Activated T-cell treated with anti-CD3 and anti-CD28 coated beads, Interleukin-2, amount 50 U/mL, for 4 hours (primary cell): ENCODE results near the gene ADI1. TPM values are rescaled to one million over a fixed set of nuclear protein-coding genes. Genes with fewer than 3 reads are reported as not detected.
"Not testable (repeated sequence)": the region's sequence is repeated elsewhere in the genome, so short reads cannot be mapped to it uniquely, and the experiment has no call there.

ENCODE experiments used
- ATAC-seq, 2 donors: fragments of 200-7000 bp; cut with Tn5 transposase; one replicate each; pipeline ENCODE4 v1.10.0; 2021
- DNase-seq: peaks from one replicate; pipeline ENCODE4 v3.0.0-alpha.2; 2020
- H3K27me3 Mint-ChIP-seq: one replicate; pipeline ENCODE4 v1.8.0; 2021; ENCODE audit warnings: low read depth, mixed read lengths
- H3K36me3 Mint-ChIP-seq: one replicate; pipeline ENCODE4 v1.8.0; 2022; ENCODE audit warnings: mixed read lengths; ENCODE audit not compliant: insufficient read depth
- H3K4me1 Mint-ChIP-seq: one replicate; pipeline ENCODE4 v1.8.0; 2021; ENCODE audit warnings: low read depth, mixed read lengths
- H3K4me3 Mint-ChIP-seq: one replicate; pipeline ENCODE4 v1.8.0; 2021; ENCODE audit warnings: mild to moderate bottlenecking, moderate library complexity, mixed read lengths
- H3K9me3 Mint-ChIP-seq: one replicate; pipeline ENCODE4 v1.8.0; 2021; ENCODE audit warnings: mixed read lengths
- total RNA-seq, 3 donors: library from RNA; stranded (reverse); gene quantifications; one replicate each; pipeline ENCODE4 v1.2.1, GENCODE V29; 2021

Gene ADI1
- total RNA-seq, 3 donors from 2014 or later, result 25.6 to 28.4 (median 25.7) TPM

DNA sequence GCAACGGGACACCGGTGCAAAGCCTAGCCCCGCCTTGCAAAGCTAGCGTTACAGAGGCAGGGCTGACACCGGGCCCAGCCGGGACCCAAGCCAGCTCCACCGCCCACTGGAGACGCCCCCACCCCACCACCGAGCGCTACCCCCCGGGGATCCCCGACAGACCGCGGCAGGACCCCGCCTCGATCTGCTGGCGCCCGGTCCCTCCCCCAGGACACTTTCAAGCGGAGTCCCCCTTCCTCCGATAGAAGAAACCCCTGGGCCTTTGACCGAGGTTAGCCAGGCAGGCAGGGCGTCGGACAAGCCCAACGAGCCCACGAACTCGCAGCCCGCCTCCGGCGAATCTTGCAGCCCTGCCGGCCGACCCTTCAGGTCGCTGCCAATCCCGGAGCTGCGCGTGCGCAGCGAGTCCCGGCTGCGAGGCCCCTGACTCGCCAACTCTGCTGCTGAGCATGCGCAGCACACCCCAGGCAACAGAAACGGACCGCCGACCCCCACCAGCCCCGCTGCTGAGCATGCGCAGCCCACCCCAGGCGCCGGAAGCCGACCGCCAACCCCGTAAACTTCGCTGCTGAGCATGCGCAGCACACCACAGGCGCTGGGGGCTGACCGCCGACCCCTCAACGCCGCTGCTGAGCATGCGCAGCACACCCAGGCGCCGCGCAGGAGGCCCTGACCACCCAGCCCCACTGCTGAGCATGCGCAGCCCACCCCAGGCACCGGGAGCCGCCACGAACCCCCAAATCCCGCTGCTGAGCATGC lies 656 bp downstream of the ADI1 start:
- no peaks in the 10 kb centered on the region for H3K27me3 Mint-ChIP-seq
- peaks cover 9% of the 10 kb centered on the region for H3K9me3 Mint-ChIP-seq
- peaks cover 15% of the 10 kb centered on the region for H3K36me3 Mint-ChIP-seq
- peaks cover 34% of the 10 kb centered on the region for H3K4me1 Mint-ChIP-seq
- peak; percentile 98 for DNase-seq
- H3K4me3 Mint-ChIP-seq, result peak overlapping the region; percentile 91
- peak; percentile 79 to 82 for ATAC-seq

DNA sequence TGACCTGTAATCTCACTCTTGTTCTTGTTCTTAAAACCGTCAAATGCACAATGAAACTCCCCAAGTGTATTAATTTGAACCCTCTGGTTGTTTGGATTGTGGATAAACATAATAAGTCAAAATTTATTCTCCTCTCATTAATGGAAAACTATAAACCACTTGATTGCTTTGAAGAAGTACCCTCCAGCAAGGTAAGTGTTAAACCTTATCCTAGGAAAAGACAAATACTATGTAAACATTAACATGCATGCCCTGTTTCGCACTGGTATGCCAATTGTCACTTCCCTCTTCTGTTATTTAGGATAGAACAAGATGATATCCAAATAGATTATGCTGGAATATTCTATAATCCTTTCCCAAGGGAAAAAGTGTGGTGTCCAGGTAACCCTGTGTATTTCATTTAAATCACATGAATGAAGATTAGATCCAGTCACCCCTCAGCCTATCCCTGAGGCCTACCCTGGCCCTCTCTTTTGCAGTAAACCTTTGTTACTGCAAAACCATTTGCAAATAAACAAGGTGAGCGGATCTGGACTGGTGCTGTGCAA lies 1.3 kb downstream of the ADI1 start:
- peaks cover 35% of the 10 kb centered on the region for H3K4me1 Mint-ChIP-seq
- peak overlapping the region; percentile 91 for H3K4me3 Mint-ChIP-seq
- ATAC-seq, result no peak
- no peaks in the 10 kb centered on the region for H3K27me3 Mint-ChIP-seq
- H3K36me3 Mint-ChIP-seq, result peaks cover 19% of the 10 kb centered on the region
- peaks cover 9% of the 10 kb centered on the region for H3K9me3 Mint-ChIP-seq
- DNase-seq, result no peak

DNA sequence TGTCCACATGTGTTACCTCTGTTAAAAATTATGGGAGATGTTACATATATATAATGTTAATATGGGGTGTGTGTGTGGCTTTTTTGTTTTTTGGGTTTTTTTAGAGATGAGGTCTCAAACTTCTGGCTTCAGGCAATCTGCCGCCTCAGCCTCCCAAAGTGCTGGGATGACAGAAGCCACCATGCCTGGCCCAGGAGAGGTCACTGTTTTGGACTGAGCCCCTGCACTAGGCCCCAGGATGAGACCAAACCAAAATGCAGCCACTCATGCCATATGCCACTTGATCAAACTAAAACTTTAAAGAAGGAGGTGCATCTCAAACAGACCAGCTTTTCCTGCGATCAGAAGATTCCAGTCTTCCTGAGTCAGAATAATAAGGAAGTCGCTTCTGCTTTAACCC lies 2.5 kb downstream of the ADI1 start:
- Mint-ChIP-seq H3K4me3 (no peak overlapping the region), H3K4me1 (peaks cover 34% of the 10 kb centered on the region), H3K36me3 (peaks cover 28% of the 10 kb centered on the region), H3K9me3 (peaks cover 9% of the 10 kb centered on the region), H3K27me3 (no peaks in the 10 kb centered on the region)
- no peak for ATAC-seq
- no peak for DNase-seq

DNA sequence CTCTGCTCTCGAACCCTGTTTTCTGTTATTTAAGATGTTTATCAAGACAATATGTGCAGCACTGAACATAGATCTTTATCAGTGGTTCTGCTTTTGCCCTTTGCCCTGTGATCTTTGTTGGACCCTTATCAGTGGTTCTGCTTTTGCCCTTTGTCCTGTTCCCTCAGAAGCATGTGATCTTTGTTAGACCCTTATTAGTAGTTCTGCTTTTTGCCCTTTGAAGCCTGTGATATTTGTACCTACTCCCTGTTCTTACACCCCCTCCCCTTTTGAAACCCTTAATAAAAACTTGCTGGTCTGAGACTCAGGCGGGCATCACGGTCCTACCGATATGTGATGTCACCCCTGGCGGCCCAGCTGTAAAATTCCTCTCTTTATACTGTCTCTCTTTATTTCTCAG lies 3.9 kb downstream of the ADI1 start:
- Mint-ChIP-seq H3K9me3 (peaks cover 14% of the 10 kb centered on the region), H3K4me1 (peaks cover 22% of the 10 kb centered on the region), H3K36me3 (peaks cover 42% of the 10 kb centered on the region)
- not testable (repeated sequence) for DNase-seq, H3K4me3 Mint-ChIP-seq, ATAC-seq, H3K27me3 Mint-ChIP-seq

GRCh38 chr2:3513026-3513810 lies 6.1 kb downstream of the ADI1 start:
- H3K4me1 Mint-ChIP-seq, result peaks cover 12% of the 10 kb centered on the region
- H3K4me3 Mint-ChIP-seq, result no peak overlapping the region
- peaks cover 49% of the 10 kb centered on the region for H3K36me3 Mint-ChIP-seq
- ATAC-seq (no peak), DNase-seq (no peak)
- H3K9me3 Mint-ChIP-seq, result peaks cover 17% of the 10 kb centered on the region
- H3K27me3 Mint-ChIP-seq, result no peaks in the 10 kb centered on the region

GRCh38 chr2:3512086-3512485 lies 7.2 kb downstream of the ADI1 start:
- Mint-ChIP-seq H3K36me3 (peaks cover 57% of the 10 kb centered on the region), H3K4me1 (peaks cover 10% of the 10 kb centered on the region), H3K4me3 (no peak overlapping the region), H3K27me3 (no peaks in the 10 kb centered on the region), H3K9me3 (peaks cover 17% of the 10 kb centered on the region)
- ATAC-seq, result no peak
- DNase-seq, result no peak

DNA sequence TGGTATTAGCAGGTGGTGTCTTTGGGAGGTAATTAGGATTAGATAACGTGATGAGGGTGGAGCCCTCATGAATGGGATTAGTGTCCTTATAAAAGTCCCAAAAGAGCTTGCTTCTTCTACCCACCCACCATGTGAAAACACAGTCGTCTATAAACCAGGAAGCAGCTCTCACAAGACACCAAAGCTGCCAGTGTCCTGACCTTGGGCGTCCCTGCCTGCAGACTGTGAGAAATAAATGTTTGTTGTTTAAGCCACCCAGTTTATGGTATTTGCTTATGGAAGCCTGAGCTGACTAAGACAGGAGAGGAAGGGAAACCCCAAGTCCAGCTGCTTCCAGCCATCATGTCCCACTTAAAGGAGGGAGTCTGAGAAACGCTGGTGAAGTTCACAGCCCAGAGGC lies 13.6 kb downstream of the ADI1 start:
- Mint-ChIP-seq H3K36me3 (peaks cover 46% of the 10 kb centered on the region), H3K9me3 (peaks cover 3% of the 10 kb centered on the region), H3K27me3 (no peaks in the 10 kb centered on the region), H3K4me1 (peaks cover 6% of the 10 kb centered on the region), H3K4me3 (no peak overlapping the region)
- DNase-seq (no peak), ATAC-seq (no peak)

- no peak for ATAC-seq
- Mint-ChIP-seq H3K9me3 (peaks cover 3% of the 10 kb centered on the region), H3K4me3 (no peak overlapping the region), H3K36me3 (peaks cover 42% of the 10 kb centered on the region), H3K27me3 (no peaks in the 10 kb centered on the region), H3K4me1 (peaks cover 6% of the 10 kb centered on the region)
- DNase-seq, result no peak
Observed at GRCh38 chr2:3504741-3505140, 14.6 kb downstream of the ADI1 start.

GRCh38 chr2:3503483-3503882 lies 15.8 kb downstream of the ADI1 start:
- H3K4me1 Mint-ChIP-seq, result peaks cover 6% of the 10 kb centered on the region
- H3K36me3 Mint-ChIP-seq, result peaks cover 43% of the 10 kb centered on the region
- DNase-seq (no peak), ATAC-seq (no peak)
- H3K27me3 Mint-ChIP-seq, result no peaks in the 10 kb centered on the region
- peaks cover 2% of the 10 kb centered on the region for H3K9me3 Mint-ChIP-seq
- no peak overlapping the region for H3K4me3 Mint-ChIP-seq

- no peak for ATAC-seq
- Mint-ChIP-seq H3K27me3 (no peaks in the 10 kb centered on the region), H3K36me3 (peaks cover 45% of the 10 kb centered on the region)
Observed at GRCh38 chr2:3503046-3503445, 16.3 kb downstream of the ADI1 start.

GRCh38 chr2:3500326-3500899 lies 18.9 kb downstream of the ADI1 start:
- no peaks in the 10 kb centered on the region for H3K9me3 Mint-ChIP-seq
- DNase-seq (no peak), ATAC-seq (no peak)
- H3K4me1 Mint-ChIP-seq, result no peaks in the 10 kb centered on the region
- H3K27me3 Mint-ChIP-seq, result no peaks in the 10 kb centered on the region
- peaks cover 40% of the 10 kb centered on the region for H3K36me3 Mint-ChIP-seq
- no peak overlapping the region for H3K4me3 Mint-ChIP-seq

More at GRCh38 chr2:3503046-3503445, 16.3 kb downstream of the ADI1 start:
- no peak for DNase-seq
- Mint-ChIP-seq H3K9me3 (no peaks in the 10 kb centered on the region), H3K4me3 (no peak overlapping the region), H3K4me1 (peaks cover 6% of the 10 kb centered on the region)

GRCh38 chr2:3498783-3499394 lies 20.4 kb downstream of the ADI1 start:
- Mint-ChIP-seq H3K9me3 (no peaks in the 10 kb centered on the region), H3K4me1 (no peaks in the 10 kb centered on the region), H3K36me3 (peaks cover 35% of the 10 kb centered on the region), H3K27me3 (no peaks in the 10 kb centered on the region), H3K4me3 (no peak overlapping the region)
- DNase-seq, result no peak
- ATAC-seq, result no peak

GRCh38 chr2:3496708-3497080 lies 22.6 kb downstream of the ADI1 start:
- peaks cover 27% of the 10 kb centered on the region for H3K36me3 Mint-ChIP-seq
- not testable (repeated sequence) for DNase-seq, H3K9me3 Mint-ChIP-seq, H3K27me3 Mint-ChIP-seq, H3K4me1 Mint-ChIP-seq, H3K4me3 Mint-ChIP-seq, ATAC-seq

DNA sequence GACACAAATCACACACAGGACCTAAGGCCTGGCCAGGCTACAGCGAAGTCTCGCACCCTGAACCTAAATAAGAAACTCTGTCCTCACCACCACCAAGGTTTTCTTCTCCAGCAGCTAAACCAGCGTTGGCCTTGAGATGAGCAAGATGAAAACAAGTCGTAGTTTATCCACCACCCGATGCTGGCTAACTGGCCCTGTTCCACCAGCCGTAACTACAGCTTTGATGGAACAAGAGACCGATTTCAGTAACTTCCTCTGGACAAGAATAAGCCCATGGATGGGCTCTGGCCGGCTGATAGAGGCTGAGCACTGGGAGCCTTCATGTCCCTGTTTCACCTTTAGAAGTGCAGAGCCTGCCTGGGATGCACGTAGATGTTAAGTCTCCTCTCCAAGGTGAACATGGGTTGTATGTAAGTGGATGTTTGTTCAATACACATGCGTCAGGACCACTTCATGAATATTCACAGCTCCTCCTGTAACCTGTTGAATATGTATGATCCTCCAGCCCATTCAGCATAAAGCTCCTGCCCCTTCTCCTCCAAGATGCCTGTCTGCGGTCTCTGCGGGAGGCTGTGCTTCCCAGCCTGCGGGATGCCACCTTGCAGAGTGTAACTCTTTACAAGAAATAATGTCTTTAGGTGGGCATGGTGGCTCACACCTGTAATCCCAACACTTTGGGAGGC lies 24.2 kb downstream of the ADI1 start:
- no peak for ATAC-seq

More for the DNA sequence above, 24.2 kb downstream of the ADI1 start:
- Mint-ChIP-seq H3K9me3 (no peaks in the 10 kb centered on the region), H3K27me3 (no peaks in the 10 kb centered on the region), H3K36me3 (peaks cover 23% of the 10 kb centered on the region), H3K4me3 (no peak overlapping the region), H3K4me1 (no peaks in the 10 kb centered on the region)
- DNase-seq, result no peak
